ENCODE measurements around the gene EFL1.

DNA sequence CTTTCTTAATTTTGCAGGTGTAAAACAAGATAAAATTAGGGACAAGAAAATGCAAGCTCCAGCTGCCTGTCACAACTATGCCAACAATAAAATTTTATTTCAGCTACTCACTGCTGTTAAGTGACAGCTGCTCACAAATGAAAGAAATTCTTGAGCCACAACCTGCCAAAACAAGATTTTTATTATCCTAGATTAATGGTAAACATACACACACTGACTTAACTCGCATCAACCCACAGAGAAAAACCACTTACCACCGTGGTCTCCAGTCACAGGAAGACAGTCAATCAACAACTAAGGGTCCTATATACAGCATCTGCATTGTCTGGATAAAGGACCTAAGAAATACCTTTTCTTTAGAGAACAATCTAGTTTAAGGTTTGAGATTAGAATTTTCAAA is 31.3 kb downstream of the EFL1 start:
- TF ChIP-seq POLR2A (IDR thresholded peaks at IDR 0.05) = no peak
- TF ChIP-seq, protein P1, sequence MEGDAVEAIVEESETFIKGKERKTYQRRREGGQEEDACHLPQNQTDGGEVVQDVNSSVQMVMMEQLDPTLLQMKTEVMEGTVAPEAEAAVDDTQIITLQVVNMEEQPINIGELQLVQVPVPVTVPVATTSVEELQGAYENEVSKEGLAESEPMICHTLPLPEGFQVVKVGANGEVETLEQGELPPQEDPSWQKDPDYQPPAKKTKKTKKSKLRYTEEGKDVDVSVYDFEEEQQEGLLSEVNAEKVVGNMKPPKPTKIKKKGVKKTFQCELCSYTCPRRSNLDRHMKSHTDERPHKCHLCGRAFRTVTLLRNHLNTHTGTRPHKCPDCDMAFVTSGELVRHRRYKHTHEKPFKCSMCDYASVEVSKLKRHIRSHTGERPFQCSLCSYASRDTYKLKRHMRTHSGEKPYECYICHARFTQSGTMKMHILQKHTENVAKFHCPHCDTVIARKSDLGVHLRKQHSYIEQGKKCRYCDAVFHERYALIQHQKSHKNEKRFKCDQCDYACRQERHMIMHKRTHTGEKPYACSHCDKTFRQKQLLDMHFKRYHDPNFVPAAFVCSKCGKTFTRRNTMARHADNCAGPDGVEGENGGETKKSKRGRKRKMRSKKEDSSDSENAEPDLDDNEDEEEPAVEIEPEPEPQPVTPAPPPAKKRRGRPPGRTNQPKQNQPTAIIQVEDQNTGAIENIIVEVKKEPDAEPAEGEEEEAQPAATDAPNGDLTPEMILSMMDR (IDR thresholded peaks at IDR 0.05) = no peak

All from uterus (tissue), 2 donors.